Mucosa of descending colon (tissue), 3 donors: ENCODE results near the gene LLGL2. TPM values are rescaled to one million over a fixed set of nuclear protein-coding genes. Genes with fewer than 3 reads are reported as not detected.

Experiments used
- ATAC-seq: fragments of 200-7000 bp; cut with Tn5 transposase; one replicate; pipeline ENCODE4 v1.9.1; 2020; ENCODE audit warnings: mild to moderate bottlenecking, moderate library complexity
- DNase-seq, 3 donors: peaks; one replicate each; pipeline ENCODE4 v3.0.0-alpha.2; 2020
- H3K36me3 ChIP-seq: fragments of 200-600 bp; one replicate; pipeline ENCODE4 v1.8.0; 2021; ENCODE audit warnings: low read depth, mild to moderate bottlenecking
- H3K4me1 ChIP-seq: fragments of 200-600 bp; one replicate; pipeline ENCODE4 v1.8.0; 2021; ENCODE audit warnings: low read depth, mild to moderate bottlenecking
- H3K4me3 ChIP-seq: fragments of 200-600 bp; one replicate; pipeline ENCODE4 v1.8.0; 2021; ENCODE audit warnings: mild to moderate bottlenecking
- H3K9me3 ChIP-seq: fragments of 200-600 bp; one replicate; pipeline ENCODE4 v1.8.0; 2021; ENCODE audit warnings: mild to moderate bottlenecking
- CTCF ChIP-seq: fragments of 200-600 bp; IDR thresholded peaks from one replicate; pipeline ENCODE4 v1.8.0; 2022; ENCODE audit warnings: antibody characterized with exemption, mild to moderate bottlenecking
- intact Hi-C, 2 donors: fragments of 100-400 bp; cut with DNase I in 1 of 2; cut with micrococcal nuclease in 1 of 2; formaldehyde crosslinking; loops; one replicate each; pipeline versions ENCODE4 v1.11.0 to v1.11.1; 2022; cut with DNase I, micrococcal nuclease
- total RNA-seq, 3 donors: library from RNA; stranded (reverse); fragmentation: NEBNext Ultra II Directional in 2 of 3; extraction: Animal tissue kit (Norgen Biotek cat#: 25700) in 2 of 3; gene quantifications; one replicate each; pipeline versions ENCODE4 v1.2.1 to v1.2.4, GENCODE V29; 2021 to 2023
- donor health status: DM: no; HTN: no; CAD: no; lungs with moderate emphysema.
- donor health status: DM: no; HTN: no; CAD: no.
- donor health status: DM: no; HTN: yes; CAD: no.

The LLGL2 gene
- total RNA-seq, 3 donors from 2014 or later = 269 to 590 (median 405) TPM

GRCh38 chr17:75617218-75617617 is 91.7 kb downstream of the LLGL2 start:
- ATAC-seq (peak; percentile 83), DNase-seq (peak; percentile 90 to 92 (median 91))
- Histone ChIP-seq H3K4me3 (no peak overlapping the region), H3K9me3 (no peaks in the 10 kb centered on the region), H3K4me1 (peaks cover 24% of the 10 kb centered on the region), H3K36me3 (no peaks in the 10 kb centered on the region)
- no peak for TF ChIP-seq CTCF
- intact Hi-C loops = no loop called here

DNA sequence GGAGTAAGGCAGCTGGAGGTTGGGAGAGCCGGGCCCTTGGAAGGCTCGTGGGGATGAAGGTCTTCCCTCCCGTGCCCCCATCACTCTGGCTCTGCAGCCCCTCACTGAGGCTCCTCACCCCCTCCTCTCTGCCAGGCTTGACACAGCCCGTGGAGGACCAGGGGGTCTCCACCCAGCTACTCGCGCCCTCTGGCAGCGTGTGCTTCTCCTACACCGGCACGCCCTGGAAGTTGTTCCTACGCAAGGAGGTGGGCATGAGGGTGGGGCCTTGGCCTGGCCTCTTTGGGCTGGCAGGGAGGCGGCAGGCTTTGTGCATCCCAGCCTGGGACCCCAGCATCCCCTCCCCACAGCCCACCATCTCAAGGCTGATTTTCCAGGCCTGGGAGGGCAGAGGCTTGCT is 92.2 kb downstream of the LLGL2 start:
- TF ChIP-seq CTCF = no peak
- ATAC-seq (no peak), DNase-seq (no peak)
- intact Hi-C loops = no loop called here
- Histone ChIP-seq H3K4me3 (no peak overlapping the region), H3K4me1 (peaks cover 21% of the 10 kb centered on the region), H3K9me3 (no peaks in the 10 kb centered on the region), H3K36me3 (no peaks in the 10 kb centered on the region)

- intact Hi-C loops = no loop called here
- no peak overlapping the region for H3K4me3 ChIP-seq
- ATAC-seq = no peak
Observed at GRCh38 chr17:75619506-75620431, 94.3 kb downstream of the LLGL2 start.

DNA sequence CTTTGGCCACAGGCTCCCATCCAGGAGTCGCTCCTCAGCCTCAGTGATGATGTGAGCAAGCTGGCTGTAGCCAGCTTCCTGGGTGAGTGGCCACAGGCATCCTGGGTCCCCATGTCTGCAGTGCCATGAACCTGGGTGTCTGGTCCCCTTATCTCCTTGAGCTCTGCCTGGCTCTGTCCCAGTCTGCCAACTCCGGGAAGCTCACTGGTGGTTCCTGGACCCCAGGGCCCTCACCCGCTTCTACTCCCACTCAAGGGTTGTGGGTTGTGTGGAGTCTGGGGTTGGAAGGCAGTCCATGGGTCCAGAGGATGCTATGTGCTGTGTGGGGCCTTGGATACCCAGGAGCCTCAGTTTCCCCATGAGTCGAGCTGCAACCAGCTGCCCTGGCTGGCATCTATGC is 96.0 kb downstream of the LLGL2 start:
- Histone ChIP-seq H3K4me1 (peaks cover 15% of the 10 kb centered on the region), H3K4me3 (no peak overlapping the region), H3K36me3 (no peaks in the 10 kb centered on the region), H3K9me3 (no peaks in the 10 kb centered on the region)
- ATAC-seq (no peak), DNase-seq (no peak)
- intact Hi-C loops = no loop called here
- no peak for TF ChIP-seq CTCF

More at GRCh38 chr17:75619506-75620431, 94.3 kb downstream of the LLGL2 start:
- no peak for DNase-seq
- Histone ChIP-seq H3K9me3 (no peaks in the 10 kb centered on the region), H3K4me1 (peaks cover 17% of the 10 kb centered on the region), H3K36me3 (no peaks in the 10 kb centered on the region)
- peak; percentile 29 for TF ChIP-seq CTCF

- peaks cover 9% of the 10 kb centered on the region for H3K4me1 ChIP-seq
- ATAC-seq = no peak
- no peak overlapping the region for H3K4me3 ChIP-seq
- no peak for DNase-seq
- H3K9me3 ChIP-seq = no peaks in the 10 kb centered on the region
- no peaks in the 10 kb centered on the region for H3K36me3 ChIP-seq
- intact Hi-C loops = no loop called here
- TF ChIP-seq CTCF = no peak
Observed at GRCh38 chr17:75622076-75622475, 96.6 kb downstream of the LLGL2 start.
